OCI-LY1 (cell line): ENCODE results near the gene RPL37A.

ENCODE experiments used
- H2AFZ ChIP-seq: fragments of 200-600 bp; sonication (generic), shearing (Covaris generic); 2 replicates; pipeline ENCODE4 v1.6.0; 2014; ENCODE audit warnings: antibody characterized with exemption, mild to moderate bottlenecking, low read length
- H3F3A ChIP-seq: fragments of 200-600 bp; sonication (generic), shearing (Covaris generic); 2 replicates; pipeline ENCODE4 v1.6.0; 2014; ENCODE audit warnings: mild to moderate bottlenecking, antibody characterized with exemption, low read length, moderate library complexity; ENCODE audit not compliant: insufficient read depth
- H3K27ac ChIP-seq: fragments of 200-600 bp; sonication (generic); 2 replicates; pipeline ENCODE4 v1.5.1; 2014; ENCODE audit warnings: low read length, mixed run types, mild to moderate bottlenecking, low read depth; ENCODE audit not compliant: poor library complexity, severe bottlenecking
- H3K27me3 ChIP-seq: fragments of 200-600 bp; sonication (generic); 2 replicates; pipeline ENCODE4 v1.6.0; 2014; ENCODE audit warnings: antibody characterized with exemption, mild to moderate bottlenecking, low read length, moderate library complexity; ENCODE audit not compliant: insufficient read depth
- H3K36me3 ChIP-seq: fragments of 200-600 bp; sonication (generic); 2 replicates; pipeline ENCODE4 v1.6.1; 2014; ENCODE audit warnings: mild to moderate bottlenecking, antibody characterized with exemption, low read length, moderate library complexity, mixed read lengths; ENCODE audit not compliant: insufficient read depth
- H3K4me1 ChIP-seq: fragments of 200-600 bp; sonication (generic); 2 replicates; pipeline ENCODE4 v1.5.1; 2014; ENCODE audit warnings: mild to moderate bottlenecking, low read length, moderate library complexity; ENCODE audit not compliant: insufficient read depth, severe bottlenecking
- H3K4me2 ChIP-seq: fragments of 200-600 bp; sonication (generic), shearing (Covaris generic); 2 replicates; pipeline ENCODE4 v1.6.1; 2014; ENCODE audit warnings: low read length
- H3K4me3 ChIP-seq: fragments of 200-600 bp; sonication (generic); 2 replicates; pipeline ENCODE4 v1.5.1; 2014; ENCODE audit warnings: low read length, low read depth, mild to moderate bottlenecking, mixed read lengths; ENCODE audit not compliant: poor library complexity, severe bottlenecking
- H3K79me2 ChIP-seq: fragments of 200-600 bp; shearing (Covaris generic); 2 replicates; pipeline ENCODE4 v1.6.1; 2016; ENCODE audit warnings: mixed run types, low read length, mixed read lengths; ENCODE audit not compliant: insufficient read depth
- H3K9ac ChIP-seq: fragments of 200-600 bp; sonication (generic), shearing (Covaris generic); 2 replicates; pipeline ENCODE4 v1.6.1; 2014; ENCODE audit warnings: mild to moderate bottlenecking, low read length, mixed read lengths
- H3K9me2 ChIP-seq: fragments of 200-600 bp; sonication (generic), shearing (Covaris generic); 2 replicates; pipeline ENCODE4 v1.6.1; 2014; ENCODE audit warnings: low read depth, mild to moderate bottlenecking, low read length, mixed read lengths
- H3K9me3 ChIP-seq: fragments of 200-600 bp; shearing (Covaris generic); 2 replicates; pipeline ENCODE4 v1.6.1; 2014; ENCODE audit warnings: low read length, mixed read lengths
- H4K20me1 ChIP-seq: fragments of 200-600 bp; sonication (generic), shearing (Covaris generic); 2 replicates; pipeline ENCODE4 v1.6.0; 2016; ENCODE audit warnings: mild to moderate bottlenecking, low read length; ENCODE audit not compliant: insufficient read depth
- EZH2 ChIP-seq: fragments of 200-600 bp; sonication (generic), shearing (Covaris generic); IDR thresholded peaks from 2 replicates; pipeline ENCODE4 v1.8.0; 2017; ENCODE audit warnings: borderline replicate concordance, mixed run types, mild to moderate bottlenecking, antibody characterized with exemption, low read length, moderate library complexity, mixed read lengths
- TF ChIP-seq, protein P1 (sequence below): fragments of 200-600 bp; sonication (generic), shearing (Covaris generic); IDR thresholded peaks from 2 replicates; pipeline ENCODE4 v1.5.1; 2017; ENCODE audit warnings: mild to moderate bottlenecking, antibody characterized with exemption, low read length, moderate library complexity, mixed read lengths

Gene RPL37A

GRCh38 chr2:216477283-216478035, 21.2 kb upstream of the RPL37A start:
- H3F3A ChIP-seq = no peaks in the 10 kb centered on the region
- H3K4me3 ChIP-seq = no peak overlapping the region
- H3K9me2 ChIP-seq = no peaks in the 10 kb centered on the region
- H3K36me3 ChIP-seq = peaks cover 25% of the 10 kb centered on the region
- TF ChIP-seq, protein P1, sequence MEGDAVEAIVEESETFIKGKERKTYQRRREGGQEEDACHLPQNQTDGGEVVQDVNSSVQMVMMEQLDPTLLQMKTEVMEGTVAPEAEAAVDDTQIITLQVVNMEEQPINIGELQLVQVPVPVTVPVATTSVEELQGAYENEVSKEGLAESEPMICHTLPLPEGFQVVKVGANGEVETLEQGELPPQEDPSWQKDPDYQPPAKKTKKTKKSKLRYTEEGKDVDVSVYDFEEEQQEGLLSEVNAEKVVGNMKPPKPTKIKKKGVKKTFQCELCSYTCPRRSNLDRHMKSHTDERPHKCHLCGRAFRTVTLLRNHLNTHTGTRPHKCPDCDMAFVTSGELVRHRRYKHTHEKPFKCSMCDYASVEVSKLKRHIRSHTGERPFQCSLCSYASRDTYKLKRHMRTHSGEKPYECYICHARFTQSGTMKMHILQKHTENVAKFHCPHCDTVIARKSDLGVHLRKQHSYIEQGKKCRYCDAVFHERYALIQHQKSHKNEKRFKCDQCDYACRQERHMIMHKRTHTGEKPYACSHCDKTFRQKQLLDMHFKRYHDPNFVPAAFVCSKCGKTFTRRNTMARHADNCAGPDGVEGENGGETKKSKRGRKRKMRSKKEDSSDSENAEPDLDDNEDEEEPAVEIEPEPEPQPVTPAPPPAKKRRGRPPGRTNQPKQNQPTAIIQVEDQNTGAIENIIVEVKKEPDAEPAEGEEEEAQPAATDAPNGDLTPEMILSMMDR = no peak
- no peak for TF ChIP-seq EZH2
- H3K79me2 ChIP-seq = no peaks in the 10 kb centered on the region
- no peaks in the 10 kb centered on the region for H3K27me3 ChIP-seq
- no peak overlapping the region for H2AFZ ChIP-seq
- no peak overlapping the region for H3K9ac ChIP-seq
- H3K4me2 ChIP-seq = no peak overlapping the region
- no peaks in the 10 kb centered on the region for H3K4me1 ChIP-seq
- H3K9me3 ChIP-seq = no peaks in the 10 kb centered on the region
- no peak overlapping the region for H3K27ac ChIP-seq
- H4K20me1 ChIP-seq = no peaks in the 10 kb centered on the region

DNA sequence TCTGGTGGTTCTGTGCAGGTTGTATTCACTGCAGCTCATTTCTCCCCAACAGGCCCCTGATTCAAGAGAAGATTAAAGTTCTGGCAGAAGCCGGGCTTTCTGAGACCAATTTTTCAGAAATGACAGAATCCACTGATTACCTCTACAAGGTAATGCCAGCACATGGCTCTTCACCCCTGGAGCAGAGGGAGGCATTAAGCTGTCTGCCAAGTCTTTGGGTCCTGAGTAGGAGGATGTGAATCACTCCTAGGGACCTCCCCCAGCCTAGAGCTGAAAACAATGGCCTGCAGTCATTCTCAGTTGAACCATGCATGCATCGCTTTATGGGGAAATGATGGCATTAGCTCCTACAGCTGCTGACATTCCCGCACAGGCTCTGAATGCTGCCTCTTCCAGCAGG, 20.5 kb upstream of the RPL37A start:
- no peak overlapping the region for H3K4me2 ChIP-seq
- TF ChIP-seq EZH2 = no peak
- TF ChIP-seq, protein P1 = no peak
- no peaks in the 10 kb centered on the region for H3K9me2 ChIP-seq
- H3K27me3 ChIP-seq = no peaks in the 10 kb centered on the region
- no peaks in the 10 kb centered on the region for H3K79me2 ChIP-seq
- no peak overlapping the region for H3K4me3 ChIP-seq
- no peak overlapping the region for H3K9ac ChIP-seq
- H3K4me1 ChIP-seq = no peaks in the 10 kb centered on the region
- H4K20me1 ChIP-seq = no peaks in the 10 kb centered on the region
- no peak overlapping the region for H2AFZ ChIP-seq
- H3K36me3 ChIP-seq = peaks cover 32% of the 10 kb centered on the region
- no peak overlapping the region for H3K27ac ChIP-seq
- no peaks in the 10 kb centered on the region for H3F3A ChIP-seq
- H3K9me3 ChIP-seq = no peaks in the 10 kb centered on the region

GRCh38 chr2:216478791-216479190, 19.9 kb upstream of the RPL37A start:
- Histone ChIP-seq H3K79me2 (no peaks in the 10 kb centered on the region), H3F3A (no peaks in the 10 kb centered on the region), H3K9me3 (no peaks in the 10 kb centered on the region), H4K20me1 (no peaks in the 10 kb centered on the region), H3K36me3 (peaks cover 35% of the 10 kb centered on the region), H2AFZ (no peak overlapping the region), H3K4me2 (no peak overlapping the region), H3K4me1 (no peaks in the 10 kb centered on the region), H3K9me2 (no peaks in the 10 kb centered on the region), H3K9ac (no peak overlapping the region), H3K27me3 (no peaks in the 10 kb centered on the region), H3K27ac (no peak overlapping the region), H3K4me3 (no peak overlapping the region)
- no peak for TF ChIP-seq EZH2
- TF ChIP-seq, protein P1 = no peak
